ENCODE measurements around the gene PRICKLE4.

PRICKLE4 gene

GRCh38 chr6:41826343-41827022 is 45.9 kb downstream of the PRICKLE4 start:
- TF ChIP-seq, protein P1, sequence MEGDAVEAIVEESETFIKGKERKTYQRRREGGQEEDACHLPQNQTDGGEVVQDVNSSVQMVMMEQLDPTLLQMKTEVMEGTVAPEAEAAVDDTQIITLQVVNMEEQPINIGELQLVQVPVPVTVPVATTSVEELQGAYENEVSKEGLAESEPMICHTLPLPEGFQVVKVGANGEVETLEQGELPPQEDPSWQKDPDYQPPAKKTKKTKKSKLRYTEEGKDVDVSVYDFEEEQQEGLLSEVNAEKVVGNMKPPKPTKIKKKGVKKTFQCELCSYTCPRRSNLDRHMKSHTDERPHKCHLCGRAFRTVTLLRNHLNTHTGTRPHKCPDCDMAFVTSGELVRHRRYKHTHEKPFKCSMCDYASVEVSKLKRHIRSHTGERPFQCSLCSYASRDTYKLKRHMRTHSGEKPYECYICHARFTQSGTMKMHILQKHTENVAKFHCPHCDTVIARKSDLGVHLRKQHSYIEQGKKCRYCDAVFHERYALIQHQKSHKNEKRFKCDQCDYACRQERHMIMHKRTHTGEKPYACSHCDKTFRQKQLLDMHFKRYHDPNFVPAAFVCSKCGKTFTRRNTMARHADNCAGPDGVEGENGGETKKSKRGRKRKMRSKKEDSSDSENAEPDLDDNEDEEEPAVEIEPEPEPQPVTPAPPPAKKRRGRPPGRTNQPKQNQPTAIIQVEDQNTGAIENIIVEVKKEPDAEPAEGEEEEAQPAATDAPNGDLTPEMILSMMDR (IDR thresholded peaks at IDR 0.05; ENCODE audit: low read depth, low read length, missing control alignments), result no peak
- no peak overlapping the region for H3K4me3 ChIP-seq (ENCODE audit: low read depth, low read length)
- no peak for DNase-seq (ENCODE audit: low read depth)

GRCh38 chr6:41832263-41832662 is 51.7 kb downstream of the PRICKLE4 start:
- DNase-seq (ENCODE audit: low read depth), result no peak
- no peak overlapping the region for H3K4me3 ChIP-seq (ENCODE audit: low read depth, low read length)
- TF ChIP-seq, protein P1 (IDR thresholded peaks at IDR 0.05; ENCODE audit: low read depth, low read length, missing control alignments), result no peak

DNA sequence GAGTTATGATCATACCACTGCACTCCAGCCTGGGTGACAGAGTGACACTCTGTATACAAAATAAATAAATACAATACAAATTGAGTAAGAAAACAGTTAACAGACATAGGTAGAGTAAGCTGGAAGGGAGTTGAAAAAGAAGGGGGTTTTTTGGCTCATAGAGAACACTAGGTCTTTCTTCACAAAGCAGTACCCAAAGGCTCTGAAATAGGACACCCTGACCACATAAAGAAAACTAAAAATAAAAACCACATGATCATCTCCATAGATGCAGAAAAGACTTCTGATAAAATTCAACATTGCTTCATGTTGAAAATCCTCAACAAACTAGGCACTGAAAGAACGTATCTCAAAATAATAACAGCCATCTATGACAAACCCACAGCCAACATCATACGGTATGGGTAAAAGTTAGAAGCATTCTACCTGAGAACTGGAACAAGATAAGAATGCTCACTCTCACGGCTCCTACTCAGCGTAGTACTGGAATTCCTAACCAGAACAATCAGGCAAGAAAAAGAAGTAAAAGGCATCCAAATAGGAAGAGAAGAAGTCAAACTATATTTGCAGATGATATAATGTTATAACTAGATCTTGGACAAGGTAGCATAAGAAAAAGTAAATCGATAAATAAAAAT is 55.6 kb downstream of the PRICKLE4 start:
- DNase-seq (ENCODE audit: low read depth), result no peak
- H3K4me3 ChIP-seq (ENCODE audit: low read depth, low read length), result no peak overlapping the region
- TF ChIP-seq, protein P1 (IDR thresholded peaks at IDR 0.05; ENCODE audit: low read depth, low read length, missing control alignments), result no peak

DNA sequence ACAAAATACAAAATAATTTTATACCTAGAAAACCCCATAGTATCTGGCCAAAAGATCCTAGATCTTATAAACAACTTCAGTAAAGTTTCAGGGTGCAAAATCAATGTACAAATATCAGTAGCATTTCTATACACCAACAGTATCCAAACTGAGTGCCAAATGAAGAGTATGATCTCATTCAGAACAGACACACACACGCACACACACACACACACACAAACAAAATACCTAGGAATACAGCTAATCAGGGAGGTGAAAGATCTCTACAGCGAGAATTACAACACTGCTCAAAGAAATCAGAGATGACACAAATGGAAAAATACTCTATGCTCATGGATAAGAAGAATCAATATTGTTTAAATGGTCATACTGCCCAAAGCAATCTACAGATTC is 56.1 kb downstream of the PRICKLE4 start:
- TF ChIP-seq, protein P1 (IDR thresholded peaks at IDR 0.05; ENCODE audit: low read depth, low read length, missing control alignments), result no peak
- DNase-seq (ENCODE audit: low read depth), result no peak
- H3K4me3 ChIP-seq (ENCODE audit: low read depth, low read length), result no peak overlapping the region
